ENCODE measurements around the gene EZH2. TPM values are rescaled to one million over a fixed set of nuclear protein-coding genes. Genes with fewer than 3 reads are reported as not detected.

The EZH2 gene
- total RNA-seq, 1 donor from 2014 or later, result 16.2 TPM

- no peak overlapping the region for H3K9ac ChIP-seq (ENCODE audit: low read depth in 1 of 3, low read length in 3 of 3)
- H3K36me3 ChIP-seq (ENCODE audit: control insufficient read depth in 3 of 3, insufficient read depth in 3 of 3, low read length in 3 of 3), result peaks cover 0 to 6% (median 0%) of the 10 kb centered on the region in 3 donors
Observed at GRCh38 chr7:148819697-148820360, 64.3 kb downstream of the EZH2 start.

GRCh38 chr7:148815612-148816011, 68.5 kb downstream of the EZH2 start:
- Histone ChIP-seq H3K4me3 (ENCODE audit: low read length in 3 of 3) (no peak overlapping the region), H3K4me1 (ENCODE audit: control insufficient read depth in 3 of 3, insufficient read depth in 3 of 3, low read length in 3 of 3) (no peaks in the 10 kb centered on the region), H3K9me3 (ENCODE audit: control insufficient read depth in 3 of 3, low read length in 3 of 3) (no peaks in the 10 kb centered on the region), H3K9ac (ENCODE audit: low read depth in 1 of 3, low read length in 3 of 3) (no peak overlapping the region), H3K27me3 (ENCODE audit: control insufficient read depth in 3 of 3, insufficient read depth in 3 of 3, low read length in 3 of 3) (no peaks in the 10 kb centered on the region), H3K27ac (ENCODE audit: low read depth, low read length) (no peak overlapping the region), H3K36me3 (ENCODE audit: control insufficient read depth in 3 of 3, insufficient read depth in 3 of 3, low read length in 3 of 3) (peaks cover 0 to 6% (median 0%) of the 10 kb centered on the region in 3 donors)

More at GRCh38 chr7:148819697-148820360, 64.3 kb downstream of the EZH2 start:
- Histone ChIP-seq H3K27me3 (ENCODE audit: control insufficient read depth in 3 of 3, insufficient read depth in 3 of 3, low read length in 3 of 3) (no peaks in the 10 kb centered on the region), H3K27ac (ENCODE audit: low read depth, low read length) (no peak overlapping the region), H3K9me3 (ENCODE audit: control insufficient read depth in 3 of 3, low read length in 3 of 3) (no peaks in the 10 kb centered on the region), H3K4me1 (ENCODE audit: control insufficient read depth in 3 of 3, insufficient read depth in 3 of 3, low read length in 3 of 3) (no peaks in the 10 kb centered on the region), H3K4me3 (ENCODE audit: low read length in 3 of 3) (no peak overlapping the region)

- Histone ChIP-seq H3K27me3 (ENCODE audit: control insufficient read depth in 3 of 3, insufficient read depth in 3 of 3, low read length in 3 of 3) (no peaks in the 10 kb centered on the region), H3K36me3 (ENCODE audit: control insufficient read depth in 3 of 3, insufficient read depth in 3 of 3, low read length in 3 of 3) (peaks cover 0 to 6% (median 0%) of the 10 kb centered on the region in 3 donors), H3K4me3 (ENCODE audit: low read length in 3 of 3) (no peak overlapping the region)
Observed at GRCh38 chr7:148814922-148815559, 69.0 kb downstream of the EZH2 start.

GRCh38 chr7:148813890-148814289, 70.2 kb downstream of the EZH2 start:
- Histone ChIP-seq H3K9me3 (ENCODE audit: control insufficient read depth in 3 of 3, low read length in 3 of 3) (no peaks in the 10 kb centered on the region), H3K27me3 (ENCODE audit: control insufficient read depth in 3 of 3, insufficient read depth in 3 of 3, low read length in 3 of 3) (no peaks in the 10 kb centered on the region), H3K4me1 (ENCODE audit: control insufficient read depth in 3 of 3, insufficient read depth in 3 of 3, low read length in 3 of 3) (no peaks in the 10 kb centered on the region), H3K9ac (ENCODE audit: low read depth in 1 of 3, low read length in 3 of 3) (no peak overlapping the region), H3K27ac (ENCODE audit: low read depth, low read length) (no peak overlapping the region), H3K4me3 (ENCODE audit: low read length in 3 of 3) (no peak overlapping the region), H3K36me3 (ENCODE audit: control insufficient read depth in 3 of 3, insufficient read depth in 3 of 3, low read length in 3 of 3) (peaks cover 0 to 10% (median 0%) of the 10 kb centered on the region in 3 donors)

More at GRCh38 chr7:148814922-148815559, 69.0 kb downstream of the EZH2 start:
- Histone ChIP-seq H3K4me1 (ENCODE audit: control insufficient read depth in 3 of 3, insufficient read depth in 3 of 3, low read length in 3 of 3) (no peaks in the 10 kb centered on the region), H3K9me3 (ENCODE audit: control insufficient read depth in 3 of 3, low read length in 3 of 3) (no peaks in the 10 kb centered on the region), H3K9ac (ENCODE audit: low read depth in 1 of 3, low read length in 3 of 3) (no peak overlapping the region), H3K27ac (ENCODE audit: low read depth, low read length) (no peak overlapping the region)

- Histone ChIP-seq H3K36me3 (ENCODE audit: control insufficient read depth in 3 of 3, insufficient read depth in 3 of 3, low read length in 3 of 3) (peaks cover 0 to 9% (median 9%) of the 10 kb centered on the region in 3 donors), H3K9ac (ENCODE audit: low read depth in 1 of 3, low read length in 3 of 3) (no peak overlapping the region), H3K4me1 (ENCODE audit: control insufficient read depth in 3 of 3, insufficient read depth in 3 of 3, low read length in 3 of 3) (no peaks in the 10 kb centered on the region), H3K27me3 (ENCODE audit: control insufficient read depth in 3 of 3, insufficient read depth in 3 of 3, low read length in 3 of 3) (no peaks in the 10 kb centered on the region), H3K27ac (ENCODE audit: low read depth, low read length) (no peak overlapping the region), H3K4me3 (ENCODE audit: low read length in 3 of 3) (no peak overlapping the region), H3K9me3 (ENCODE audit: control insufficient read depth in 3 of 3, low read length in 3 of 3) (no peaks in the 10 kb centered on the region)
Observed at GRCh38 chr7:148811892-148812291, 72.2 kb downstream of the EZH2 start.

- no peak overlapping the region for H3K9ac ChIP-seq (ENCODE audit: low read depth in 1 of 3, low read length in 3 of 3)
- peaks cover 0 to 16% (median 14%) of the 10 kb centered on the region in 3 donors for H3K36me3 ChIP-seq (ENCODE audit: control insufficient read depth in 3 of 3, insufficient read depth in 3 of 3, low read length in 3 of 3)
- H3K4me3 ChIP-seq (ENCODE audit: low read length in 3 of 3), result no peak overlapping the region
- H3K27me3 ChIP-seq (ENCODE audit: control insufficient read depth in 3 of 3, insufficient read depth in 3 of 3, low read length in 3 of 3), result no peaks in the 10 kb centered on the region
- H3K27ac ChIP-seq (ENCODE audit: low read depth, low read length), result no peak overlapping the region
- no peaks in the 10 kb centered on the region for H3K9me3 ChIP-seq (ENCODE audit: control insufficient read depth in 3 of 3, low read length in 3 of 3)
- no peaks in the 10 kb centered on the region for H3K4me1 ChIP-seq (ENCODE audit: control insufficient read depth in 3 of 3, insufficient read depth in 3 of 3, low read length in 3 of 3)
Observed at GRCh38 chr7:148809856-148810255, 74.2 kb downstream of the EZH2 start.

- no peaks in the 10 kb centered on the region for H3K4me1 ChIP-seq (ENCODE audit: control insufficient read depth in 3 of 3, insufficient read depth in 3 of 3, low read length in 3 of 3)
- H3K27ac ChIP-seq (ENCODE audit: low read depth, low read length), result no peak overlapping the region
- H3K9ac ChIP-seq (ENCODE audit: low read depth in 1 of 3, low read length in 3 of 3), result no peak overlapping the region
- no peak overlapping the region for H3K4me3 ChIP-seq (ENCODE audit: low read length in 3 of 3)
- no peaks in the 10 kb centered on the region for H3K27me3 ChIP-seq (ENCODE audit: control insufficient read depth in 3 of 3, insufficient read depth in 3 of 3, low read length in 3 of 3)
- peaks cover 1 to 21% (median 17%) of the 10 kb centered on the region in 3 donors for H3K36me3 ChIP-seq (ENCODE audit: control insufficient read depth in 3 of 3, insufficient read depth in 3 of 3, low read length in 3 of 3)
- H3K9me3 ChIP-seq (ENCODE audit: control insufficient read depth in 3 of 3, low read length in 3 of 3), result no peaks in the 10 kb centered on the region
Observed at GRCh38 chr7:148807436-148807835, 76.7 kb downstream of the EZH2 start.

GRCh38 chr7:148806187-148806586, 77.9 kb downstream of the EZH2 start:
- H3K27me3 ChIP-seq (ENCODE audit: control insufficient read depth in 3 of 3, insufficient read depth in 3 of 3, low read length in 3 of 3), result no peaks in the 10 kb centered on the region
- H3K9ac ChIP-seq (ENCODE audit: low read depth in 1 of 3, low read length in 3 of 3), result no peak overlapping the region
- no peaks in the 10 kb centered on the region for H3K4me1 ChIP-seq (ENCODE audit: control insufficient read depth in 3 of 3, insufficient read depth in 3 of 3, low read length in 3 of 3)
- peaks cover 7 to 32% (median 25%) of the 10 kb centered on the region in 3 donors for H3K36me3 ChIP-seq (ENCODE audit: control insufficient read depth in 3 of 3, insufficient read depth in 3 of 3, low read length in 3 of 3)
- H3K27ac ChIP-seq (ENCODE audit: low read depth, low read length), result no peak overlapping the region
- no peaks in the 10 kb centered on the region for H3K9me3 ChIP-seq (ENCODE audit: control insufficient read depth in 3 of 3, low read length in 3 of 3)
- H3K4me3 ChIP-seq (ENCODE audit: low read length in 3 of 3), result no peak overlapping the region

GRCh38 chr7:148804343-148805235, 79.5 kb downstream of the EZH2 start:
- Histone ChIP-seq H3K27ac (ENCODE audit: low read depth, low read length) (no peak overlapping the region), H3K4me1 (ENCODE audit: control insufficient read depth in 3 of 3, insufficient read depth in 3 of 3, low read length in 3 of 3) (peaks cover 5 to 10% (median 9%) of the 10 kb centered on the region in 3 donors), H3K9me3 (ENCODE audit: control insufficient read depth in 3 of 3, low read length in 3 of 3) (no peaks in the 10 kb centered on the region), H3K4me3 (ENCODE audit: low read length in 3 of 3) (no peak overlapping the region), H3K27me3 (ENCODE audit: control insufficient read depth in 3 of 3, insufficient read depth in 3 of 3, low read length in 3 of 3) (no peaks in the 10 kb centered on the region), H3K9ac (ENCODE audit: low read depth in 1 of 3, low read length in 3 of 3) (no peak overlapping the region), H3K36me3 (ENCODE audit: control insufficient read depth in 3 of 3, insufficient read depth in 3 of 3, low read length in 3 of 3) (peaks cover 14 to 40% (median 39%) of the 10 kb centered on the region in 3 donors)
